Activated CD8-positive, alpha-beta T cell treated with anti-CD3 and anti-CD28 coated beads for 36 hours (primary cell): ENCODE data around the gene PXYLP1. TPM values are rescaled to one million over a fixed set of nuclear protein-coding genes. Genes with fewer than 3 reads are reported as not detected.

Source experiments
- ATAC-seq: fragments of 200-7000 bp; cut with Tn5 transposase; one replicate; pipeline ENCODE4 v1.10.0; 2021; ENCODE audit warnings: mild to moderate bottlenecking, moderate library complexity
- CTCF ChIA-PET: fragments of 350-600 bp; sonication (Branson Sonifier 250); formaldehyde crosslinking; loops from one replicate; lab custom pipeline; 2021; ENCODE audit warnings: antibody characterized with exemption; lab: Charles Lee
- POLR2A ChIA-PET: fragments of 350-600 bp; sonication (Branson Sonifier 250); formaldehyde crosslinking; loops from one replicate; lab custom pipeline; 2021; ENCODE audit warnings: antibody characterized with exemption; lab: Charles Lee
- DNase-seq: peaks from one replicate; pipeline ENCODE4 v3.0.0-alpha.2; 2020
- H3K27ac Mint-ChIP-seq: one replicate; pipeline ENCODE4 v1.8.0; 2021; ENCODE audit warnings: mild to moderate bottlenecking, mixed read lengths
- H3K27me3 Mint-ChIP-seq: one replicate; pipeline ENCODE4 v1.8.0; 2021; ENCODE audit warnings: mixed read lengths
- H3K36me3 Mint-ChIP-seq: one replicate; pipeline ENCODE4 v1.8.0; 2021; ENCODE audit warnings: low read depth, mixed read lengths
- H3K4me1 Mint-ChIP-seq: one replicate; pipeline ENCODE4 v1.8.0; 2021; ENCODE audit warnings: low read depth, mixed read lengths
- H3K4me3 Mint-ChIP-seq: one replicate; pipeline ENCODE4 v1.8.0; 2021; ENCODE audit warnings: mild to moderate bottlenecking, moderate library complexity, mixed read lengths
- H3K9me3 Mint-ChIP-seq: one replicate; pipeline ENCODE4 v1.8.0; 2021; ENCODE audit warnings: mixed read lengths
- intact Hi-C: fragments of 100-400 bp; cut with micrococcal nuclease; formaldehyde crosslinking; loops from one replicate; pipeline ENCODE4 v1.10.0; 2022
- total RNA-seq, 2 experiments: library from RNA; stranded (reverse); gene quantifications; one replicate each; pipeline ENCODE4 v1.2.3, GENCODE V29; 2021
- TF ChIP-seq, protein P1 (sequence below): fragments of 200-600 bp; IDR thresholded peaks from one replicate; pipeline ENCODE4 v1.8.0; 2022; ENCODE audit warnings: antibody characterized with exemption, mild to moderate bottlenecking

PXYLP1 gene
- total RNA-seq, 2 experiments from 2014 or later = 14.9 to 17.2 TPM

DNA sequence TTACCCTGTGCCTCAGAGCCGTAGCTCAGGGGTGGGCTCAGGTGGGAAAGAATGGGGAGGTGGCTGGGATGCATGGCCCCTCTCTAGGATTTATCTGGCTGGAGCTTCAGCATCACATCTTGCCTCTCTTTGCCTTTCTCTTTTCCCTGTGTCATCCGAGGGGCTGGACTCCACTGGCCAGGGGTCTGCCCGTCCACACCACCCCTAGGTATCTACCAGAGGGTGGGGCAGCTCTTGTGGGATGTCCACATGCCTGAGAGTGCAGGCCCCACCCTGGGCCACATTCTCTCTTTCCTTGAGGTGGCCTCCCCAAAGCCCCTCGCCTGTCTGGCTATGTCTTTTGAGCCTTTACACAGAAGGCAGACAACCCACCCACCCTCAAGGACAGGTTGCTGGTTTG lies 37.2 kb downstream of the PXYLP1 start:
- Mint-ChIP-seq H3K4me3 (no peak overlapping the region), H3K4me1 (peaks cover 31% of the 10 kb centered on the region)

GRCh38 chr3:141269961-141270360 lies 38.3 kb downstream of the PXYLP1 start:
- Mint-ChIP-seq H3K9me3 (no peaks in the 10 kb centered on the region), H3K36me3 (peaks cover 8% of the 10 kb centered on the region), H3K27me3 (no peaks in the 10 kb centered on the region), H3K27ac (no peak overlapping the region), H3K4me1 (peaks cover 43% of the 10 kb centered on the region), H3K4me3 (no peak overlapping the region)
- TF ChIP-seq, protein P1, sequence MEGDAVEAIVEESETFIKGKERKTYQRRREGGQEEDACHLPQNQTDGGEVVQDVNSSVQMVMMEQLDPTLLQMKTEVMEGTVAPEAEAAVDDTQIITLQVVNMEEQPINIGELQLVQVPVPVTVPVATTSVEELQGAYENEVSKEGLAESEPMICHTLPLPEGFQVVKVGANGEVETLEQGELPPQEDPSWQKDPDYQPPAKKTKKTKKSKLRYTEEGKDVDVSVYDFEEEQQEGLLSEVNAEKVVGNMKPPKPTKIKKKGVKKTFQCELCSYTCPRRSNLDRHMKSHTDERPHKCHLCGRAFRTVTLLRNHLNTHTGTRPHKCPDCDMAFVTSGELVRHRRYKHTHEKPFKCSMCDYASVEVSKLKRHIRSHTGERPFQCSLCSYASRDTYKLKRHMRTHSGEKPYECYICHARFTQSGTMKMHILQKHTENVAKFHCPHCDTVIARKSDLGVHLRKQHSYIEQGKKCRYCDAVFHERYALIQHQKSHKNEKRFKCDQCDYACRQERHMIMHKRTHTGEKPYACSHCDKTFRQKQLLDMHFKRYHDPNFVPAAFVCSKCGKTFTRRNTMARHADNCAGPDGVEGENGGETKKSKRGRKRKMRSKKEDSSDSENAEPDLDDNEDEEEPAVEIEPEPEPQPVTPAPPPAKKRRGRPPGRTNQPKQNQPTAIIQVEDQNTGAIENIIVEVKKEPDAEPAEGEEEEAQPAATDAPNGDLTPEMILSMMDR = no peak
- intact Hi-C loops = no loop called here
- no peak for ATAC-seq
- ChIA-PET POLR2A (no interaction called here), CTCF (interaction anchor here (0.7 to 1.9 kb wide), 2 partner anchors 16 to 38 kb away, joined by 3 to 7 read pairs; partner anchors contain the start of gene PXYLP1)
- no peak for DNase-seq

More for the DNA sequence above, 37.2 kb downstream of the PXYLP1 start:
- intact Hi-C loops = no loop called here
- no peaks in the 10 kb centered on the region for H3K27me3 Mint-ChIP-seq
- no peaks in the 10 kb centered on the region for H3K9me3 Mint-ChIP-seq
- H3K27ac Mint-ChIP-seq = peak overlapping the region; percentile 43
- TF ChIP-seq, protein P1 = no peak
- H3K36me3 Mint-ChIP-seq = peaks cover 2% of the 10 kb centered on the region
- DNase-seq (no peak), ATAC-seq (no peak)
- CTCF ChIA-PET = interaction anchor here (0.8 to 3.7 kb wide), 3 partner anchors 11 to 183 kb away, joined by 3 to 52 read pairs (median 11); partner anchors contain the start of gene PXYLP1
- POLR2A ChIA-PET = interaction anchor here (3.8 kb wide), 1 partner anchor 35 kb away, joined by 35 read pairs; the partner anchor contains the start of gene PXYLP1

DNA sequence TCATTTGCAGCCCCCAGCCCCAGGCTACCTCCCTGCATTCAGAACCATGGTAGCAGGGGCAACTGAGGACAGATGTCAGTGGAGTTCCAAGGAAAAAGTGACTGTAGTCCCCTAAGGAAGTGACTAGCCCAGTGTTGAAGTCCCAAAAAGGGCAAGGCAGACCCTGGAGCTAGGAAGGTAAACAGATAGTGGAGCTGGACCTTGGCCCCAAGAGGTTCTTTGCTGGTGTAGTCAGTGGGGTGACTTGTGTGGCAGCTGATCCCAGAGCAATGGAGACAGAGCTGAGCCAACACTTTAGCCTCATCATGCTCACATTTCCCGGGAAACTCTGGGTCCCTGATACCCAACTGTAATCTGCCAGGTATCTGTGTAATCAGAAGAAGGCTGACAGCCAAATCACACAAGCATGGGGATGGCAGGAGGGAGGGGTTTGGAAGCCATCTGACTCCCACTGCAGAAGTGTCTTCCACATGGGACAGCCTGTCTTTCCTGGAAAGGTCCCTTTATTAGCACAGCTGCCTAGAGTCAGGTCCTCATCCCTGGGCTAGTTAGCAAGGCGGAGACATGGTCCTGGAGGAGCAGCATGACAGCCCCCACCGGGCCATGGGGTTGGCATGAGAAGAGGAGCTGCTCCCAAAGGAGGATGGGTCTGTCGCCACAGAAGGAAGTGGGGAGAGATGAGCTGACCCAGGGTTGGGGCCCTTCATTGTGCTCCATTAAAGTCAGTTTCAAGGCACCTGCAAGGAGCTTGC lies 39.8 kb downstream of the PXYLP1 start:
- DNase-seq = no peak
- ChIA-PET POLR2A (no interaction called here), CTCF (interaction anchor here (1.6 to 3.8 kb wide), 4 partner anchors 10 to 40 kb away, joined by 5 to 27 read pairs (median 7); partner anchors contain the start of gene PXYLP1)
- Mint-ChIP-seq H3K9me3 (no peaks in the 10 kb centered on the region), H3K4me3 (no peak overlapping the region), H3K27me3 (no peaks in the 10 kb centered on the region), H3K36me3 (peaks cover 8% of the 10 kb centered on the region), H3K27ac (no peak overlapping the region), H3K4me1 (peaks cover 40% of the 10 kb centered on the region)
- TF ChIP-seq, protein P1 = no peak
- intact Hi-C loops = no loop called here
- no peak for ATAC-seq

GRCh38 chr3:141272906-141273662 lies 41.5 kb downstream of the PXYLP1 start:
- Mint-ChIP-seq H3K36me3 (peaks cover 8% of the 10 kb centered on the region), H3K4me3 (no peak overlapping the region), H3K9me3 (no peaks in the 10 kb centered on the region), H3K4me1 (peaks cover 34% of the 10 kb centered on the region), H3K27me3 (no peaks in the 10 kb centered on the region), H3K27ac (no peak overlapping the region)
- no peak for DNase-seq
- POLR2A ChIA-PET = no interaction called here
- intact Hi-C loops = no loop called here
- ATAC-seq = no peak
- TF ChIP-seq, protein P1 = no peak
- CTCF ChIA-PET = interaction anchor here (1.6 to 3.8 kb wide), 3 partner anchors 8 to 41 kb away, joined by 3 to 27 read pairs (median 5); partner anchors contain the start of gene PXYLP1
